ENCODE measurements around the gene CSF3R.

CSF3R gene

GRCh38 chr1:36432616-36433015 lies 50.1 kb downstream of the CSF3R start:
- Histone ChIP-seq H3K4me3 (replicated peaks; ENCODE audit: insufficient read depth, low read length) (no peak overlapping the region), H3K27ac (replicated peaks) (no peak overlapping the region), H3K27me3 (ENCODE audit: insufficient read depth, poor library complexity, severe bottlenecking) (no peaks in the 10 kb centered on the region)
- no peak for DNase-seq (ENCODE audit: low read depth in 1 of 2, low spot score in 1 of 2)
- no peak for TF ChIP-seq CTCF (IDR thresholded peaks at IDR 0.05; ENCODE audit: insufficient read depth, low read length)
- TF ChIP-seq SPI1 (IDR thresholded peaks at IDR 0.05; ENCODE audit: borderline replicate concordance, low read depth) = no peak
- TF ChIP-seq REST (IDR thresholded peaks at IDR 0.05; ENCODE audit: insufficient replicate concordance, low read depth) = no peak
- TF ChIP-seq GABPA (IDR thresholded peaks at IDR 0.05; ENCODE audit: low read depth) = no peak
- no peak for TF ChIP-seq POLR2AphosphoS5 (IDR thresholded peaks at IDR 0.05; ENCODE audit: low read depth)

GRCh38 chr1:36425791-36426190 lies 56.9 kb downstream of the CSF3R start:
- Histone ChIP-seq H3K27me3 (ENCODE audit: insufficient read depth, poor library complexity, severe bottlenecking) (no peaks in the 10 kb centered on the region), H3K4me3 (replicated peaks; ENCODE audit: insufficient read depth, low read length) (no peak overlapping the region), H3K27ac (replicated peaks) (no peak overlapping the region)
- TF ChIP-seq SPI1 (IDR thresholded peaks at IDR 0.05; ENCODE audit: borderline replicate concordance, low read depth) = no peak
- no peak for TF ChIP-seq POLR2AphosphoS5 (IDR thresholded peaks at IDR 0.05; ENCODE audit: low read depth)
- no peak for TF ChIP-seq REST (IDR thresholded peaks at IDR 0.05; ENCODE audit: insufficient replicate concordance, low read depth)
- no peak for TF ChIP-seq GABPA (IDR thresholded peaks at IDR 0.05; ENCODE audit: low read depth)
- no peak for TF ChIP-seq CTCF (IDR thresholded peaks at IDR 0.05; ENCODE audit: insufficient read depth, low read length)
- DNase-seq (ENCODE audit: low read depth in 1 of 2, low spot score in 1 of 2) = no peak

- TF ChIP-seq POLR2AphosphoS5 (IDR thresholded peaks at IDR 0.05; ENCODE audit: low read depth) (no peak), REST (IDR thresholded peaks at IDR 0.05; ENCODE audit: insufficient replicate concordance, low read depth) (no peak), GABPA (IDR thresholded peaks at IDR 0.05; ENCODE audit: low read depth) (no peak), CTCF (IDR thresholded peaks at IDR 0.05; ENCODE audit: insufficient read depth, low read length) (no peak), SPI1 (IDR thresholded peaks at IDR 0.05; ENCODE audit: borderline replicate concordance, low read depth) (no peak)
- H3K27me3 ChIP-seq (ENCODE audit: insufficient read depth, poor library complexity, severe bottlenecking) = no peaks in the 10 kb centered on the region
- no peak overlapping the region for H3K4me3 ChIP-seq (replicated peaks; ENCODE audit: insufficient read depth, low read length)
- no peak for DNase-seq (ENCODE audit: low read depth in 1 of 2, low spot score in 1 of 2)
- no peak overlapping the region; the same call in 1 of the 2 replicates for H3K27ac ChIP-seq (replicated peaks)
Observed at GRCh38 chr1:36421649-36422048, 61.1 kb downstream of the CSF3R start.
